ENCODE measurements around the gene FBXW7.

DNA sequence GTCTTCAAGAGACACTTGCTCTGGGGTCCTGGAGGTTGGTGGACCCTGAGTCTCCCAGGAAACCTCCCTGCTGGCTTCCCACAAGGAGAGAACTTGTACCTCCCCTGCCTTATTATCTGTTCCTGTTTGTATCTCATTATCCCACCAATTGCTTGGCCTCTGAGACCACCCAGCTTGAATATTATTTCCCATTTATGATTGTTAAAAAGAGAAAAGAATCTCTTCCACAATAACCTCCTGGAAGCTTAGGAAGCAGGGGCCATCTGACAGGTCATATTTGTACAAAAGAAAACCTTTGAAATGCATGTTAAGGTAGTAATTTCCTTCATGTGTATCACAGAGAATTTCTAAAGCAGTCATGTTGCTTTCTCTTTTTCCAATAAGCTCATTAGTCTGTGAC is 239.5 kb downstream of the FBXW7 start:
- TF ChIP-seq, protein P1, sequence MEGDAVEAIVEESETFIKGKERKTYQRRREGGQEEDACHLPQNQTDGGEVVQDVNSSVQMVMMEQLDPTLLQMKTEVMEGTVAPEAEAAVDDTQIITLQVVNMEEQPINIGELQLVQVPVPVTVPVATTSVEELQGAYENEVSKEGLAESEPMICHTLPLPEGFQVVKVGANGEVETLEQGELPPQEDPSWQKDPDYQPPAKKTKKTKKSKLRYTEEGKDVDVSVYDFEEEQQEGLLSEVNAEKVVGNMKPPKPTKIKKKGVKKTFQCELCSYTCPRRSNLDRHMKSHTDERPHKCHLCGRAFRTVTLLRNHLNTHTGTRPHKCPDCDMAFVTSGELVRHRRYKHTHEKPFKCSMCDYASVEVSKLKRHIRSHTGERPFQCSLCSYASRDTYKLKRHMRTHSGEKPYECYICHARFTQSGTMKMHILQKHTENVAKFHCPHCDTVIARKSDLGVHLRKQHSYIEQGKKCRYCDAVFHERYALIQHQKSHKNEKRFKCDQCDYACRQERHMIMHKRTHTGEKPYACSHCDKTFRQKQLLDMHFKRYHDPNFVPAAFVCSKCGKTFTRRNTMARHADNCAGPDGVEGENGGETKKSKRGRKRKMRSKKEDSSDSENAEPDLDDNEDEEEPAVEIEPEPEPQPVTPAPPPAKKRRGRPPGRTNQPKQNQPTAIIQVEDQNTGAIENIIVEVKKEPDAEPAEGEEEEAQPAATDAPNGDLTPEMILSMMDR (conservative IDR thresholded peaks at IDR 0.05) = no peak
- TF ChIP-seq ZFX (IDR thresholded peaks at IDR 0.05) = no peak

Data from C4-2B (cell line).